Epithelial cell of esophagus (primary cell): Measurements from ENCODE around the gene ZDHHC5.

ENCODE experiments used
- DNase-seq: peaks from one replicate; pipeline ENCODE4 v3.0.0; 2010; ENCODE audit warnings: low read depth
- H3K4me3 ChIP-seq: 2 replicates; pipeline ENCODE4 v1.5.1; 2011; ENCODE audit warnings: mild to moderate bottlenecking, low read length, control low read depth
- CTCF ChIP-seq: IDR thresholded peaks from 2 replicates; pipeline ENCODE4 v1.5.1; 2011; ENCODE audit warnings: low read depth, mild to moderate bottlenecking, low read length, control low read depth, inconsistent platforms; ENCODE audit not compliant: insufficient read depth; ENCODE audit errors: missing control alignments

Gene ZDHHC5

GRCh38 chr11:57638005-57638781, 29.7 kb upstream of the ZDHHC5 start:
- TF ChIP-seq CTCF, result no peak
- H3K4me3 ChIP-seq, result peak overlapping the region; percentile 62
- DNase-seq, result peak; percentile 84

- H3K4me3 ChIP-seq, result peak overlapping the region; percentile 62
- no peak for DNase-seq
- no peak for TF ChIP-seq CTCF
Observed at GRCh38 chr11:57638811-57639320, 29.0 kb upstream of the ZDHHC5 start.

GRCh38 chr11:57639321-57640067, 28.4 kb upstream of the ZDHHC5 start:
- TF ChIP-seq CTCF, result peak; percentile 4

GRCh38 chr11:57640068-57640800, 27.7 kb upstream of the ZDHHC5 start:
- no peak for TF ChIP-seq CTCF
- H3K4me3 ChIP-seq, result peak overlapping the region; percentile 62
- no peak for DNase-seq

More at GRCh38 chr11:57639321-57640067, 28.4 kb upstream of the ZDHHC5 start:
- peak overlapping the region; percentile 62 for H3K4me3 ChIP-seq
- no peak for DNase-seq

GRCh38 chr11:57641011-57641807, 26.7 kb upstream of the ZDHHC5 start:
- TF ChIP-seq CTCF, result peak; percentile 74
- H3K4me3 ChIP-seq, result no peak overlapping the region
- peak; percentile 72 for DNase-seq

- DNase-seq, result no peak
- no peak overlapping the region for H3K4me3 ChIP-seq
- TF ChIP-seq CTCF, result no peak
Observed at GRCh38 chr11:57643802-57644201, 24.1 kb upstream of the ZDHHC5 start.
